Astrocyte of the spinal cord (primary cell): ENCODE data around the gene SYNGR2.

Experiments used
- DNase-seq: peaks from one replicate; pipeline ENCODE4 v3.0.0; 2011; ENCODE audit warnings: low read depth, low spot score
- H3K4me3 ChIP-seq: 2 replicates; pipeline ENCODE4 v1.5.1; 2011; ENCODE audit warnings: low read depth, mild to moderate bottlenecking, low read length, moderate library complexity
- in situ Hi-C: cut with HindIII; loops from 2 replicates; pipeline ENCODE4 v1.10.0; 2017; ENCODE audit warnings: low sequenced_read_pairs
- TF ChIP-seq, protein P1 (sequence below): IDR thresholded peaks from 2 replicates; pipeline ENCODE4 v1.5.1; 2012; ENCODE audit warnings: low read depth, mild to moderate bottlenecking, low read length, inconsistent platforms

SYNGR2 gene

DNA sequence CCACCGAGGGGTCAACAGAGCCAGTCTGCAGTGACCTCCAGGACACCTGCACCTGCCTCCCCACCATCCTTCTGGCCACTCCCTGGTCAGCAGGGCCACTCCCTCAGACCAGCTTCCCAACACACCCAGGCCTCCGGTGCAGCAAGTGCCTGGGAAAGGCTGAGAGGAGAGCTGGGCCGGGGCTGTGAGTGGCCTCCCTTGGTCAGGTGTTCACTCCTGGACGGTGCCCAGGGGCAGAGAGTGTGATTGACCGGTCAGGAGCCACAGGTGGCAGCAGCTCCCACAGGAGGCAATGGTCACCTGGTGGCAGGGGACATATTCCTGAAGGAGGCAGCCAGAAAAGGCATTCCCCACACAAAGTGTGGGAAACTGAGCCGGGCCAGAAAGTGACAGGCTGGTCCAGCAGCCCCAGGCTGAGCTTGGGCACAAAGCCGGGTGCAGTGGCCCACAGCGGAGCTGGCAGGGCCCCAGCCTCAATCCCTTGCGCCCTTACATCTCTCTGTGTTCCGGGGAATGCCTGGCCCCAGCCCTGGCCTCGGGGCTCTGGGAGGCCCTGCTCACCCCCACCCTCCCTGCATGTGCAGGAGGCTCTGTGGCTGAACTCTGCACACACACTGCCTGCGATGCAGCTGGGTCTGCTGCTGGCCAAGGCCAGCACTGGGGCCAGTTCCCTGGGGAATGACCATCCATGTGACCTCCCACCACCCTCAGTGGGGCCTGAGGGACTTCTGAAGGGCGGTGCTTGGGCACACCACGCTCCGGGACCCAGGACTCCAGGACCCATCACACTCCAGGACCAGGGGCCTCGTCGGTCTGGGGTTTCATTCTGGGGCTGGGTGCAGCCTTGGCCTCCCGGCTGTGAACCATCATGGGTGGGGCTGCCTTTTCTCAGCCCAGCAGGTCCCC is 23.4 kb upstream of the SYNGR2 start:
- TF ChIP-seq, protein P1, sequence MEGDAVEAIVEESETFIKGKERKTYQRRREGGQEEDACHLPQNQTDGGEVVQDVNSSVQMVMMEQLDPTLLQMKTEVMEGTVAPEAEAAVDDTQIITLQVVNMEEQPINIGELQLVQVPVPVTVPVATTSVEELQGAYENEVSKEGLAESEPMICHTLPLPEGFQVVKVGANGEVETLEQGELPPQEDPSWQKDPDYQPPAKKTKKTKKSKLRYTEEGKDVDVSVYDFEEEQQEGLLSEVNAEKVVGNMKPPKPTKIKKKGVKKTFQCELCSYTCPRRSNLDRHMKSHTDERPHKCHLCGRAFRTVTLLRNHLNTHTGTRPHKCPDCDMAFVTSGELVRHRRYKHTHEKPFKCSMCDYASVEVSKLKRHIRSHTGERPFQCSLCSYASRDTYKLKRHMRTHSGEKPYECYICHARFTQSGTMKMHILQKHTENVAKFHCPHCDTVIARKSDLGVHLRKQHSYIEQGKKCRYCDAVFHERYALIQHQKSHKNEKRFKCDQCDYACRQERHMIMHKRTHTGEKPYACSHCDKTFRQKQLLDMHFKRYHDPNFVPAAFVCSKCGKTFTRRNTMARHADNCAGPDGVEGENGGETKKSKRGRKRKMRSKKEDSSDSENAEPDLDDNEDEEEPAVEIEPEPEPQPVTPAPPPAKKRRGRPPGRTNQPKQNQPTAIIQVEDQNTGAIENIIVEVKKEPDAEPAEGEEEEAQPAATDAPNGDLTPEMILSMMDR = no peak
- in situ Hi-C loops = no loop called here
- no peak overlapping the region for H3K4me3 ChIP-seq
- DNase-seq = no peak

DNA sequence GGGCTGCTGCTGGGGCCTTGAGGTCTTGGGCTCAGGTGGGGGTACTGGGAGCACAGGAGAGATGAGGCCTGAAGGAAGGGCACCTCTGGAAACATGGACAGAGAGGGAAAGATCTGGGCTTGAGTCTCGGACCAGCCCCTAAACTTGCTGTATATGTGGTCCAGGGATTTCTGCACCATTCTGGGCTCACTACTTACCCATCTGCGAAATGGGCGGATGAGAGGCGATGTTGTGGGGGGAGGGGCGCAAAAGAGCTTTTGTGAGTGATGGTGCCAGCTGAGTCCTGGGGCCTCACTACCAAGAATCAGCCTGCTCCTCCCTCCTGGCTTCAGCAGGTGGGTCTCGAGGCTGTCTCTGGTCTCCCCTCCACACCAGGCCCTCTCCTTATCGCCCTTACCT is 21.9 kb upstream of the SYNGR2 start:
- no peak for DNase-seq
- TF ChIP-seq, protein P1 = no peak
- no peak overlapping the region for H3K4me3 ChIP-seq
- in situ Hi-C loops = no loop called here

DNA sequence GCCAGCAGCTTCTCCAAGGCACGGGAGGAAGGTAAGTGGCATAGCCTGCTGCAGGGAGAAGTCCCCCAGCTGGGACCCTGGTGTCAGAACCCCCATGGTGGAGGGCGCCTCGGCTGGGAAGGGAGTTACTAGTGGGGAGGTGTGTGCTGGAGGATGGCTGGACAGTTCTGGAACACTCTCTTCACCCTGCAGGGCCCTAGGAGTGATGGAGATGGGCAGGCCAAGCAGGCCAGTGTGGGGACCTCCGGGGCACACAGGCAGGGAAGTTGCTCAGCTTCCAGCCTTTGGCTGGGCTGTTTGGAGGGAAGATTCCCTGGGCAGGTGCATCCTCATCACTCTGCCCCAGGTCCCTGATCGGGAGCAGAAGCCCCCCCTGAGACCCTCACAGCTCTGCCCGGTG is 21.5 kb upstream of the SYNGR2 start:
- no peak for DNase-seq
- H3K4me3 ChIP-seq = no peak overlapping the region
- in situ Hi-C loops = no loop called here
- TF ChIP-seq, protein P1 = no peak

DNA sequence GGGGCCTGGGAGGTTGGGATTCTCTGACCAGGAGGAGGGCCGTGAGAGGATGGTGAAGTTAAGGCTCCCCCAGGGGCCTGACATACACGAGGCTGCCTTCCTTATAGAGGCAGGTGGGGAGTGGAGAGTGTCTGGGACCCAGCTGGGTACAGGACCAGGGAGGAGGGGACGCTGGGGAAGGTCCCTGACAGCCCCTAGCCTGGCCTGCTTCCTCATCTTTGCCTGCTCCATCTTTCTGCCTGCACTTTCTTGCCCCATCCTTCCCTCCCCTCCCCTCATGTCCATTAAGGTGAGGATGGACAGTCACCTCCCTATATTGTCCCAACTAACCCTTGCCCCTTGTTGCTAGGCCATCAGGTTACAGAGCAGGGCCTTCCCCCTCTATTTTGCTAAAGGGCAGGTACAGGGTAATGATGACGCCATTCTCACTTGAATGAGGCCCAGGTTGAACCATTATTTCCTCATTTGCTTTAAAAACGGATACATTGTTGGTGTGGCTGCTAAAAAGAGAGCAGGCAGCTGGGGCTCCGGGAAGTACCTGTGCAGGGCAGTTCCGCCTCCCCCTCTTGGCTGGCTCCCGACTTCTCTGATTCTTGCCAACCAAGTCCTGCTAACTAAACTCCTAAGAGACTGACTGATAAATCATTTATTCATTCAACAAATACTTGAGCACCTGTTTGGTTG is 20.9 kb upstream of the SYNGR2 start:
- TF ChIP-seq, protein P1 = no peak
- H3K4me3 ChIP-seq = no peak overlapping the region
- DNase-seq = no peak
- in situ Hi-C loops = no loop called here

DNA sequence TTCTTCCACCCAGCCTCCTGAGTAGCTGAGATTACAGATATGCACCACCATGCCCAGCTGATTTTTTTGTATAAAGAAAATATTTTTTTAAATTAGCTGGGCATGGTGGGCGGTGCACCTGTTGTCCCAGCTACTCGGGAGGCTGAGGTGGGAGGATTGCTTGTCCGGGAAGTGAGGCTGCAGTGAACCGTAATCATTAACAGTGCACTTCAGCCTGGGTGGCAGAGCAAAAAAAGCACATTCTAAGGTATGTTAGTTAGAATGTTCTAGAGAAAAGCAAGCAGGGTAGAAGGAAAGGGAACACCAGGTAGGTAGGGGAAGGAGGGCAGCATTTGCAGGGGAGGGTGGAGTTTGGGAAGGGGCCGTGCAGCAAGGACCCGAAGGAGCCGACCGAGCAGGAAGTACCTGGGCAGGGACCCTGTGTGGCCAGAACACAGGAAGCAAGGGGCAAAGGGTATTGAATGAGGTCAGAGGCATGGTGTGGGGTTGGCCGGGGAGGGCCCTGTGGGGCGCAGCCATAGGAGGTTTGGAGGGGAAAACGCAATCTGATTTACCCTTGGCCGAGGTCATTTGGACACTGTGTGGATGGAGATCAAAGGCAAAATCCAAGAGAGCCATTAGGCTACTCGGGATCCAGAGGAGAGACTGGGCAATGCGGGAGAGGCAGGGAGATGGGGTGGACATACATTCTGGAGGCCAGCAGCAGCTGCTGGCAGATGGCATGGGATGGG is 19.9 kb upstream of the SYNGR2 start:
- TF ChIP-seq, protein P1 = no peak
- in situ Hi-C loops = no loop called here
- DNase-seq = no peak
- H3K4me3 ChIP-seq = no peak overlapping the region

DNA sequence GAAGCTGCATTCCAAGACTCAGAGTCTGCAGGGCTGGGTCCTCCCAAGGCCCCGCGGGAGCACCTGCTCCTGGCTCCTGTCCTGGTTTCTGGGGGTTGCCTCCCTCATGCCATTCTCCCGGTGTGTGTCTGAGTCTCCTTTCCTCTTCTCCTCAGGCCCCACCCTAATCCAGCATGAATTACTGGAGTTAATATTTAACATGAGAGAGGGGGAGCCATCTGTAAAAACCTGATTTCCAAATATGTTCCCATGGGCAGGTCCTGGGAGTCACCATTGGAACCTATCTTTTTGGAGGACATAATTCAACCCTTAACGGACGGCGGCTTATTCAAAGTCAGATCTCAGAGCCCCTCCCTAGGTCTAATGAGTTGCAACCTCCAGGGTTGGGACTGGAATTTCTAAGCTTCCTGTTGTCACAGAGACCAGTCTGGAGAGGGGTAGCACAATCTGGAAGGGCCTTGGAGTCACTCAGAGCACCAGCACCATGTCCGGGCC is 16.8 kb upstream of the SYNGR2 start:
- H3K4me3 ChIP-seq = no peak overlapping the region

More for the DNA sequence above, 16.8 kb upstream of the SYNGR2 start:
- no peak for DNase-seq
- TF ChIP-seq, protein P1 = no peak
- in situ Hi-C loops = no loop called here
